Measurements from ENCODE around the gene MYO5C. TPM values are rescaled to one million over a fixed set of nuclear protein-coding genes. Genes with fewer than 3 reads are reported as not detected.
"Not testable (repeated sequence)": the region's sequence is repeated elsewhere in the genome, so short reads cannot be mapped to it uniquely, and the experiment has no call there.

Gene MYO5C
- total RNA-seq, 1 donor from 2014 or later: 18.5 TPM

DNA sequence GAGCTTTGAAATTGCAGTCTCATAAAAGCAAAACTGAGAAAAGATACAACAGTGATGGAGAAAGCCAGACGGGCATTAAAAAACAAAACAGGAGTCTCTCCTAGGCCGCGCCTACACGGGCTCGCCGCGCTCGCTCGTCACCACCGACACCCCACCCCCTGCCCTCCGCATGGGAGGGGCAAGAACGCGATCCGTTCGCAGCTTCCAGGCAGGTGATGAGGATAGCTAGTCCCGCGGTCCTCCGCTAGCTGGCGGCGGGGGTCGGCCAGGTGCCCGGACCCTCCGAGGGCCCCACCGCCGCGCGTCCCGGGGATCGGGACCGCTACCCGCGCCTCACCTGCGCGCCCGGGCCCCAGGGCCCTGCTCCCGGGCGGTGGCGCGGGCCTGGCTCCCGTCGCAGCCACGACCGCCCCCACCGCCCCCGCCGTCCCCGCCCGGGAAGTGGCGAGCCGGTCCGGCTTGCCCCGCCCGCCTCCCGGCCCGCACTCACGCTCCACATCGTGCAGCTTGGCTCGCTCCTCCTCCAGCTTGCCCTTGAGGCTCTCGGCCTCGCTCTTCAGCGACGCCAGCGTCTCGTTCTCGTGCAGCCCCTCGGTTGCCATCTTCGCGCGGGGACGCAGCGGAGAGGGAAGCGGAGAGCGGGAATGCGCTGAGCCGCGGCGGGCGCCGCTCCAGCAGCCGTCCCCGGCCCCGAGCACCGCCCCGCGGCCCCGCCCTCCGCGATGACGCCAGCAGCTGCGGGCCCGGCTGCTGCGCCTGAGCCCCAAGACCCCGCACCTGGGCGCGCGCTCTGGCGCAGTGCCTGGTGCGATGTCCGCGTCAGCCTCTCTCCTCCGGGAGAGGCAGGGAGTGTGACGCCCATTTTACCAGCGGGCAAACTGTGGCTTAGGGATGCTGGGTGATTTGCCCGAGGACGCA is 116.1 kb downstream of the MYO5C start:
- no peak for DNase-seq (ENCODE audit: low spot score)

DNA sequence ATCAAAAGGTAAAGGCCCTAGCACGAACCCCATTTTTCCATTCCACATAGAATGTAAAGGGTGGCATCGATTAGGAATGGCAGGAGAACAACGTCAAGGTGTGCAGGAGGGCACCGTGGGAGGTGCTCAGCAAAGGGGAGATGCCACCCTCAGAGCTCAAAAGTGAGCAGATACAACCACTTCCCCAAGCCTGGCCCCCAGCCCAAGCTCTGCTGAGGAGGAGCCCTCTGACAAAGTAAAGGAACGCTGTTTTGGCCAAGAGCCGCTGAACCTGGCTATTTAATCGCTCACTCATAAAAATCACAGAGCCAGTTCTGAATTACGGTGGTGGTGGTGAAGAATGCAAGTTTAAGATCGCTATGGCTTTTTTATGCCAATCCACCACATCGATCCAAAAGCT is 116.8 kb downstream of the MYO5C start:
- no peak for DNase-seq (ENCODE audit: low spot score)

DNA sequence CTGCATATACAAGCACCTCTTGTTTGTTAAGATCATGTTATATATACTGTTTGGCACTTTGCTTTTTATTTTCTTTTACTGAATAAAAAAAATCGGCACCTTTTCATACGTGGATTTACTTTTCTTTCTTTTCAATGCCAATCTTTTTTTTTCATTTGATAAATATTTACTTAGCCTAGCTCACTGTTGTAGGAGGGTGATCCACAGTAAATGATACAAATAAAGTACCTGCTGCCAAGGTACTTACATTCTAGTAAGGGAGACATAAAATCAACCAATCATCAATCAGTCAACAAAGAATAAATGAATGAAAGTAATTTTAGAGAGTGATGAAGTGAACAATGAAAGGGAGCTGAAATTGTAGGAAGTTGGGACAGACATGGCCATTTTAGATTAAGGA is 122.7 kb downstream of the MYO5C start:
- no peak for DNase-seq (ENCODE audit: low spot score)

DNA sequence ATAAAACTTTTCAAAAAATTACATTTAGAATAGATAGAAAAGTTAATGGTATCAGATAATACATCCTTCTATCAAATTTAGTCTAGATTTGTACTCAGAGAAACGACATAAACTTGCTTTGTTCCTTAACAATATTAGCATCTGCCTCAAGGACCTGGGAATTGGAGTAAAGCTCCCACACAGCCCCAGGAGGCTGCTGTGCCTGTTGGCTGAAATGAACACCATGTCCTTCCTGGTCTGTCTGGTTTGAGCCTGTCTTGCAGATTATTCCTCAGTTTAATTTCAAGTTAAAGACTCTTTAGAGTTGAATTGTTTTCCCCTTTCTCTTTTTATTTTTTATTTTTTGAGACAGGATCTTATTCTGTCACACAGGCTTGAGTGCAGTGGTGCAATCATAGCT is 123.8 kb downstream of the MYO5C start:
- DNase-seq (ENCODE audit: low spot score): no peak

DNA sequence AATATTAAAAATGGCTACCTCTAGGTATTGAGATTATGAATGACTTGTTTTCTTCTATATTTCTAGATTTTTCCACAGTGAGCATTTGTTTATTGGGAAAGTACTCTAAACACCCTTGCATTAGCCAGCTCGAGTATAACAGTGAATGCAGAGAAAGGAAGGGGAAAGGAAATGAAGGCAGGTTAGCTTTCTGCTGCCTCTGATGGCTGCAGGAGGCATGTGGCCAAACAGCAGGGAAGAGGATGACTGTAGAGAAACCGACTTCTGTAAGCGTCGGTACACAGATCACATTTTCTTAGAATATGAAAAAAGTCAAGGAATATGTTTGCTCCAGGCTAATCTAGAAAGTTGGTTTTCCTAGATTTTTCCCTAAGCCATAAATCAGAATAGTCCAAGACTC is 124.2 kb downstream of the MYO5C start:
- DNase-seq (ENCODE audit: low spot score): no peak

DNA sequence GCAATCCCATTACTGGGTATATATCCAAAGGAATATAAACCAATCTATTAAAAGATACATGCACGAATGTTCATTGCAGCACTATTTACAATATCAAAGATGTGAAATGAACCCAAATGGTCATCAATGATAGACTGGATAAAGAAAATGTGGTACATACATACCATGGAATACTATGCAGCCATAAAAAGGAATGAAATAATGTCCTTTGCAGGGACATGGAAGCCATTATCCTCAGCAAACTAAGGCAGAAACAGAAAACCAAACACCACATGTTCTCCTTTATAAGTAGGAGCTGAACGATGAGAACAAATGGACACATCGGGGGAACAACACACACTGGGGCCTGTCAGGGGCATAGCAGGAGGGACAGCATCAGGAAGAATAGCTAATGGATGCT is 125.4 kb downstream of the MYO5C start:
- DNase-seq (ENCODE audit: low spot score): not testable (repeated sequence)

DNA sequence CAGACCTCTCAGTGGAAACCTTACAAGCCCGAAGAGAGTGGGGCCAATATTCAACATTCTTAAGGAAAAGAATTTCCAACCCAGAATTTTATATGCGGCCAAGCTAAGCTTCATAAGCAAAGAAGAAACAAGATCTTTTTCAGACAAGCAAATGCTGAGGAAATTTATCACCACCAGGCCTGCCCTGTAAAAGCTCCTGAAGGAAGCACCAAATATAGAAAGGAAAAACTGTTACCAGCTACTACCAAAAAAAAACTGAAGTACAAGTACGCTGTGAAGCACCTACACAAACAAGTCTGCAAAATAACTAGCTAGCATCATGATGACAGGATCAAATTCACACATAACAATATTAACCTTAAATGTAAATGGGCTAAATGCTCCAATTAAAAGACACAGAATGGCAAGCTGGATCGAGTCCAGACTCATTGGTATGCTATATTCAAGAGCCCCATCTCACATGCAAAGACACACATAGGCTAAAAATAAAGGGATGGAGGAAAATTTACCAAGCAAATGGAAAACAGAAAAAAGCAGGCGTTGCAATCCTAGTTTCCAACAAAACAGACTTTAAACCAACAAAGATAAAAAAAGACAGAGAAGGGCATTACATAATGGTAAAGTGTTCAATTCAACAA is 130.0 kb downstream of the MYO5C start:
- not testable (repeated sequence) for DNase-seq (ENCODE audit: low spot score)

DNA sequence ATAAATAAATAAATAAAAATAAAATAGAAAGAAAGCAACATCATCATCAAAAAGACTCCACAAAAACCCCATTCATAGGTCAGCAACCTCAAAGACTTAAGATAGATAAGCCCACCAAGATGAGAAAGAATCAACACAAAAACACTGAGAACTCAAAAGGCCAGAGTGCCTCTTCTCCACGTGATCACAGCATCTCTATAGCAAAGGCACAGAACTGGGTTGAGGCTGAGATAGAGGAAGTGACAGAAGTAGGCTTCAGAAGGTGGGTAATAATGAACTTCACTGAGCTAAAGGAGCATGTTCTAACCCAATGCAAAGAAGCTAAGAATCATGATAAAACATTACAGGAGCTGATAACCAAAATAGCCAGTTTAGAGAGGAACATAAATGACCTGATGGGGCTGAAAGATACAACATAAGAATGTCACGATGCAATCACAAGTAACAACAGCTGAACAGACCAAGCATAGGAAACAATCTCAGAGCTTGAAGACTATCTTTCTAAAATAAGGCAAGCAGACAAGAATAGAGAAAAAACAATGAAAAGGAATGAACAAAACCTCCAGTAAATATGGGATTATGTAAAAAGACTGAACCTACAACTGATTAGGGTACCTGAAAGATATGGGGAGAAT is 130.9 kb downstream of the MYO5C start:
- no peak for DNase-seq (ENCODE audit: low spot score)

DNA sequence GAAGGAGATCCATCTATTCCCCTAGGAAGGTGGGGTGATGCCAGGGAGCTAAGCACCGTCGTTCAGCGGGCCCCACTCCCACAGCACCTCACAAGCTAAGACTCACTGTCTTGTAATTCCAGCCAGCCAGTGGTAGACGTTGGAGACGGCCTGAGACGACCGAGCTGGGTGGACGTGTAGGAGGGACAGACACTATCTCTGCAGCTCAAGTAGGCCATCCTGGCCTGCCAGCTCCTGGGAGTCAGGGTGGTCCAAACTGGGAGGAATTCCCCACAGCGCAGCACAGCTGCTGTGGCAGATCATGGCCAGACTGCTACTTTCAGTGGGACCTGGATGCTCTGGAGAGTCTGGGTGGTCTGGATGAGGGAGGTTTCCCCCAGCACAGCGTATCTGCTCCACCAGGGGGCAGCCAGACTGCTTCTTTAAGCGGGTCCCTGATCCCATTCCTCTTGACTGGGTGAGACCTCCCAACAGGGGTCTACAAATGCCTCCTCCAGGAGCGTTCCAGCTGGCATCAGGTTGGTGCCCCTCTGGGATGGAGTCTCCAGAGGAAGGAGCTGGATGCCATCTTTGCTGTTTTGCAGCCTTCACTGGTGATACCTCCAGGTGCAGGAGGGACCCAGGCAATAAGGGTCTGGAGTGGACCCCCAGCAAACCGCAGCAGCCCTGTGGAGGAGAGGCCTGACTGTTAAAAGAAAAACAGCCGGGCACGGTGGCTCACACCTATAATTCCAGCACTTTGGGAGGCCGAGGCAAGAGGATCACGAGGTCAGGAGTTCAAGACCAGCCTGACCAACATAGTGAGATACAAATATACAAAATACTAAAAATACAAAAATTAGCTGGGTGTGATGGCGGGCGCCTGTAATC is 132.0 kb downstream of the MYO5C start:
- DNase-seq (ENCODE audit: low spot score): no peak

DNA sequence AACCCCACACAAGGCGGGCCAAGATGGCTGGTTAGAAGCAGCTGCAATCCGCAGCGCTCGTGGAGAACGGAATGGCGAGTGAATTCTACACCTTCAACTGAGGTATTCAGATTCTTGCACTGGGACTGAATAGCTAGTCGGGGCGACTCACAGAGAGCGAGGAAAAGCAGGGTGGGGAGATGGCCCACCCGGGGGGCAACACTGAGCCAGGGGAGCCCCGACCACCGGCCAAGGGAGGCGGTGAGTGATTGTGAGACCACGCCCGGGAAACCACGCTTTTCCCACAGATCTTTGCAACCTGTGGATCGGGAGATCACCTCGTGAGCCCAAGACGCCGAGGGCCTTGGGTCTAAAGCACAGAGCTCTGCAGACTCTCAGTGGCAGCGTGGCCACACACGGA is 132.7 kb downstream of the MYO5C start:
- DNase-seq (ENCODE audit: low spot score): no peak

DNA sequence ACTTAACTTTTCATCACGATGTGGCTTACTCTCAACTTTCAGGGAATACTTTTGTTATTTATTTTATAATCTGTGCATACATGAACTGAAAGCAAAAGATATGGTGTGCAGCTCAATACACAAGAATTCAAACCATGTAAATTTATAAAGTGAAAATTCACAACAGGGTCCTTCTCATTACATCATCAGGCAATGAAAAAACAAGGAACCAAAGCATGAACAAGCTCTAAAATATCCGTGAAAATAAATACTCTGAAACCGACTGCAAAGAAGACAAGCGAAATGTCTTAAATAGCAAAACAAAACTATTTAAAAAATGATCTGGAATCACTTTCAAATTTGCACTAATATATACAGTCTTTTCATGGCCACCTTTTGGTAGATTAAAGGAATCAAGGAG is 133.3 kb downstream of the MYO5C start:
- DNase-seq (ENCODE audit: low spot score): no peak

DNA sequence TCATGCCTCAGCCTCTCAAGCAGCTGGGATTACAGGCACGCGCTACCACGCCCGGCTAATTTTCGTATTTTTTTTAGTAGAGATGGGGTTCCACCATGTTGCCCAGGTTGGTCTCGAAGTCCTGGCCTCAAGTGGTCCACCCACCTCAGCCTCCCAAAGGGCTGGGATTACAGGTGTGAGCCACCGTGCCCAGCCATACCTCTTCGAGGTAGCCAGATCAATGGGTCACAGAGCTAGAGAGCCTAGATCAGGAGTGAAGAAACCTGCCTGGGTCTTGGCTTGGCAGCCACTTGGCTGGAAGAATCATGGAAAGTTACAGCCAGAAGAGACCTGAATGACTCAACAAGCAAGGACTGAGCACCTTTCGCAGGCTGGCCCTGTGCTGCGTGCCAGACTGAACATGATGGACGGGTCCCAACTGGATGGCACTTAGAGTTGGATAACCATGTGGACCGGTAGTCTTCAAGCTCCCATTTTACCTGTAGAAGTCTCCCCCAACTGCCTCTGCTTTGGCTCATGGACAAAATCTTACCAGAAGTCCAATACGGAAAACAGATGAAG is 134.1 kb downstream of the MYO5C start:
- no peak for DNase-seq (ENCODE audit: low spot score)

DNA sequence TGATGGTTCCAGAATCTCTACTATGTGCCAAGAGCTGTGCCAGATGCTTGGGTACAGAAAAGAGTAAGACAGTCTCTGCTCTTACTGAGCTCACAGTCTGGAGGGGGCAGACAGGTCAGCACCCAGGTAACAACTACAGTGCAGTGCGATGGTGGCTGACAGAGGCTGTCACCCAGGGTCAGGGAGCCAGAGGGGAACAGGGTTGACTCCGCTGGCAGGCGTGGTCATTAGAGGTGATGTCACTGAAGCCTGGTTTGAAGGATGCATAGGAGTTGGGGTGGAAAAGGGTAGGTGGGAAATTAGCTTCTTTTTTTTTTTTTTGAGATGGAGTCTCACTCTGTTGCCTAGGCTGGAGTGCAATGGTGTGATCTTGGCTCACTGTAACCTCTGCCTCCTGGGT is 136.0 kb downstream of the MYO5C start:
- no peak for DNase-seq (ENCODE audit: low spot score)

DNA sequence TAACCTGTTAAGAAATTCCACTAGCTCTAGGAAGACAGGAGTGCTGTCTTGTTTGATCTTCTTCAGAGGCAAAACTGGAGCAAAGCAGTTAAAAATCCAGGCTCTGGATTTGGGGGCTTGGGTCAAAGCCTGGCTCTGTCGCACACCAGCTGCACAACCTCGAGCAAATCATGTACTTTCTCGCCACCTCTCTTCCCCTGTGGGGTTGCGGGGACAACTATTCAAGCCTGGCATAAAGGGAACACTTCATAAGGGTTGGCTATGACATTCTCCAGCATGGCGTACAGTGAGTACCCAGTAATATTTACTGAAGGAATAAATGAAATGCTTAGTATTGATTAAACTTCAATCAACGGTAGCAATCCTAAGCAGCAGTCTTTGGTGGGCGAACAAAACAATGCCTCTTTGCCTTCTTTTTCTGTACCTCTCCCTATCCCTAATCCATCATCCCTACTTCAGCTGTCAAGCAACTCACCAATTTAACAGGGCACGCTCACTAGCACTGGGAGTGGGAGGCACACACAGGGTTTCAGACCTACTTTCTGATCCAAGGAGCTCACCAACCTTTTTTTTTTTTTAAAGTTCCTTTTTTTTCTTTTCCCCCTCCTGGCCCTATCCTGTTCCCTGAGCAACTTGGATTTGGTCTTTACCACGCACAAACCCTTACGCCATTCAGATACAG is 137.4 kb downstream of the MYO5C start:
- DNase-seq (ENCODE audit: low spot score): no peak

DNA sequence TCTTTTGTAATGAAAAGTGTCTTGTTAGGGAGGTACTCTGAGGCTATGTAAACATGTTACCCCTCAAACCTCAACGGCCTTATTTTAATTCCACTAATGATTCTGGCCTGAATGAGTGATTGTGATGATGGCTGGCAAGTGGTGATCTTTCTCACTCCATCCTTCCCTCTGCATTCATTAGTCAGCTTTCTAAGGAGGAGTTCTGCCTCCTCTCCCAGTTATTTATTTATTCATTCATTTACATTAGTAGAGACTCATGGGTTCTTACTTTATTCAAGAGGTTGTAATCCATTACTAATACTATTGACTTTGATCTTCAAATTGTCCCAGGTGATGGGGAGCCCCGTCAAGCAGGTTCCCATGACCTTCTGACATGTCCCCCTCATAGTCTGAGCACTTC is 139.7 kb downstream of the MYO5C start:
- DNase-seq (ENCODE audit: low spot score): no peak

DNA sequence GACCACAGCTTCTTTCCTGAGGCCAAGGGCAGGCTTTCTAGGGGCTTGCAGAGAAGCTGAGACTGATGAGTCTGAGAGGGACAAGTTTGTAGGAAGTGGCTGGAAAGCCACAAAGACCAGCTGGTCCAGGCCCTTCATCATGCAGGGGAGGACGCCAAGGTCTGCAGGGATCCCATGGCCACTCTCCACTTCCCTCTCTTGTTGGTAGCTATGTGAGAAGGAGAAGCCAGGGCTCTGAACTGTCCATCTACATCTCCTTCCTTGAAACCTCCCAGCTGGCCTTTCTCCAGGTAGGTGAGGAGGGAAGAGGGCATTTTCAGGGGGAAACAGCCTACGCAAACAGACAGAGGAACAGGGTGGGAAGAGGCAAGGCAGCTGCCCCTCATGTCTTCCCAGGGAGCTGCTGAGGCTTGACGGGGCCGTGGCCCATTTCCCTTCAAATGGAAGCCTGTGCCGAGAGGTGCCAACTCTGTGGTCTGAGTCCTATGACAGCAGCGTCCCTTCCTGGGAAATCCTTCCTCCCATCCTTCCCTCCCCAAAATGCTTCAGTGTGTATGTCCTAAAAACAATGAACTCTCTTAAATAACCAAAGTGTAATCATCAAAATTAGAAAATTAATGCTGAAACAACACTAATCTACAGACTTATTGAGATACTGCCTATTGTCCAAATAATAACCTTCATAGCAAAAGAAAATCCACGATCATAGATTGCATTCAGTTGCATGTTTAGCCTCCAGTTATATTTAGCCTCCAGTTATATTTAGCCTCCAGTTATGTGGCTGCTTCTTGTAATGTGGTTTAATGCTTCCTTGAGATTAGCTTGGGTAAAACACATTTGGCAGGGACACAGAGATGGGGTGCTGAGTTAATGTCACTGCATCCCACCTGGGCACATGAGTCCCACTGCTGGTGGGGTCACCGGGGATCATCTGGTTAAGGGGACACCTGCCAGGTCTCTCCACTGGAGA is 140.4 kb downstream of the MYO5C start:
- DNase-seq (ENCODE audit: low spot score): no peak

DNA sequence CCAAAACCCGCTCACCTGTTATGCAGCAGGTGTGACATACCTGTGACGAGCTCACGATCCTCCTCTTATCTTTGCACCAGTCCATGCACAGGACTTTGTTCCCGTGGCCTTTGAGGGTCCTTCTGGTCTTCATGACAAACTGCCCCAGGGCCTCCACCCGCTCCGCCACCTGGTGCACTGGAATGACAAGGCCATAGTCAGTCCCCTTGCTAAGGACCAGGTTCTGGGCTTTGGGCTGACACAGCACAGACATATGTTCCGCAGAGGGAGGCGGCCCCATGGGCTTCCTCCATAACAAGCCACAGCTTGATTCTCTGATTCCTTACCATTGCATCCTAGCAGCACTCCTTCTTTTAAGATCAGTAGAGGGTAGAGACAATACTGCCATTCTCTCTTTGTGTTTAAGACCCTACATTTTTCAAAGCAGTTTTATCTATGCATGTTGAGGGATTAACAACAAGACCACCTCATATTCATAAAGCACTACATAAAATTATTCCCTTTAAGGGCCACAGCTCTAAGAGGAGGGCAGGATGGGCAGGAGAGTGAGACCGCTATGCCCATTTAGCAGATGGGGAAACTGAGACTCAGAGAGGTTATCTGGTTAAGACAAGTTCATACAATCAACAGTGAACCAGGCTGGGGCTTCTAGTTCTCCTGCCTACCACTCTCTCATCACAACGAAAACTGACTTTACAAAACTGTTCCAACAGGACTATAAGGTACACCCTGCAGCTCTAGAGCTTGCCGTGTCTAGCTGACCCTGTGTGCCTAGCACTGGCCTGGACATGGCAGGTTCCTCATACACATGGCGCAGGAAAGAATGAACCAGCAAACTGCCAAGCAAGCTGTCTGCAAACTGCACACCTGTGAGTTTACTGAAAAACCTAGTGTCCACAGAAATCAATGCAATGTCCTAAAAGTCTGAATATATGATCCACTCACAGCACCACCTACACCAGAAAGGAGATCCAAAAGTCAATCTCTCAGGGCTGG is 141.4 kb downstream of the MYO5C start:
- DNase-seq (ENCODE audit: low spot score): no peak

DNA sequence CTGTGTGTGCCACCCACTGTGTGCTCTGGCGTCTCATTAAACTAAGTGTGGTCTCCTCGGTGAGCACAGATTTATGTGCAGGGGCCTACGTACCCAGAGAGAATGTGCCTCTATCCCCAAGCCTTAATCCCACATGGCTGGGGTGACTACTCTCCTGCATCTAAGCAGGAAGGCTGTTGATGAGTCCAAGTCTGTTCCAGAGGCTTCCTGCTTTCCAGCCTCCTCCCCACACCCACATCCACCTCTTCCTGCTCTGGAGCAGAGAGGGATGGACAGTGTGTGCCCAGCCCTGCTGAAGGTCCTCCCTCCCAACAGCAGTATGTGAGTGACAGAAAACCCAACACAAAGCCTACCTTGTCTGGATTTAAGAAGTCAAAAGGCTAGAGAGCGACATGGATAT is 144.3 kb downstream of the MYO5C start:
- no peak for DNase-seq (ENCODE audit: low spot score)
